GM21619 (cell line): Measurements from ENCODE around the gene MALRD1.

Experiments used
- ATAC-seq: cut with Tn5 transposase; IDR thresholded peaks from one replicate; pipeline ENCODE4 v1.9.1; 2021; ENCODE audit not compliant: unreplicated experiment

MALRD1 gene

GRCh38 chr10:19563388-19564141 lies 515.0 kb downstream of the MALRD1 start:
- no peak for ATAC-seq

GRCh38 chr10:19570120-19570519 lies 521.5 kb downstream of the MALRD1 start:
- ATAC-seq = no peak

DNA sequence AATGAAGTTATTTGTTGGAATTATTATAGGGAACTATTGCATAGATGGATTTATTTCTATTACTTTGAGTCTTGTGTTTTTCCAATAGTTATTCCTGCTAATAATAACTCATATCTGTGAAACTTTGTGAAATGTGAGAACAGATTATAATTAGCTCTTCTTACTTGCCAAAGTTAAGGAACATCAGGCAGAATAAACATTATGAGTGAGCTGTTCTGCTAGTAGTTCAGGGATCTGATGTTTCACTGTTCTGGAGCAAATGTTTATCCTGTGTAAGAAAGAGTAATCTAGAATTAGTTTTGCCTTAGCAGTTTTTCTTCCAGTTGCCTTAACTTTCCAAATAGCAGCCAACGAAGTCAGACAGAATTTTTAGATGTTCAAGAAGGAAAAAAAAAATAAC lies 522.4 kb downstream of the MALRD1 start:
- no peak for ATAC-seq

- no peak for ATAC-seq
Measured at GRCh38 chr10:19572056-19572455, 523.5 kb downstream of the MALRD1 start.

DNA sequence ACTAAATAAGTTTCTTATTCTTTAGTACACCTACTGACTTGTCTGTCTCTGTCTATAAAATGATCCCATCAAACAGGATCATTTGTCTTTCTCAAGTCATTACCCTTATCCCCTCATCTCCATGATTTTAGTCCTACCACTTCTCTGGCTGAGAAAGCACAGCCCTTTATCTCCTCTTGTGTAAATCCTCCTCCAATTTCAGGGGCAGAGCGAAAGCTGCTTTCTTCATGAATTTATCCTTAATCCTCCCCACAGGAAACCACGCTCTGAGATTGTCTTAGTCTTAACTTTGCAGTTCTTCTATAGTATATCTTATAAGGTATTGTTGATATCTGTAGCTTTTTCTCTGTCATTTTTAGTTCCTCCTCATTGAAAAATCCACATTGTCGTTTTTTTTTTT lies 528.0 kb downstream of the MALRD1 start:
- no peak for ATAC-seq

DNA sequence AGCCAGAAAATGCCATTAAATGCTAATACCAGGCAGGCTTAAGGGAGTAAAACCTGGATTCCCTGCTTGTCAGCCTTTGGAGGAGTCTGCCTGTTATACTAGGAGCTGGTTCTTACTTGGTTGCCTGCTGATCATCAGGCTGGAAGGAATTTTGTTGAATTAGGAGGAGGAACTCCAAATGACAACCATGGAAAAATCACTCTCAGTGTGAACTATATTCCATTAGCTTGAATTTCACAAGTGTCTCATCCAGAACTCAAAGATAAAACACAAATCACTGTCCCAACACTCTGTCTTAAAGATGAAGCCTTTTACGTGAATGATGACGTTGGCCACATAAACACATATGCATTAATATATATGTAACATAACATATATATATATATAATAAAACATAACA lies 528.8 kb downstream of the MALRD1 start:
- ATAC-seq = no peak

DNA sequence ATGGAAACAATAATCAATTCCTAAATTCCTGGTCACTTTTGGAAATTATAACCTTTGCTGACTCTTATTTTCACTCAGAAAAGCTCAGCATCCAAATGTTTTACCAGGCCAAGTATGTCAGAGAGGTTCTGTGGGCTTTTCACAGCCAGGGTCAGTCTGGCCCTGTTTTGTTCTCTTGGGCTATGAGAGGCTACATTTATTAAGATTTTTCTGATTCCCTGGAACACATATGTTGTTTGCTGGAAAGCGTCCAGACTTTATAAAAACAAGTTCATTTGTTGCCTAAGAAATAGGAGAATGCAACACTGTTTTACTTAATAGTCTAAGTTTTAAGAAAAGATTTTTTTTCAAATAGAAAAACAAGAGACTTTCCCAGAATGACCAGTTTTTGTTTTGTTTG lies 529.2 kb downstream of the MALRD1 start:
- no peak for ATAC-seq

GRCh38 chr10:19578571-19578970 lies 530.0 kb downstream of the MALRD1 start:
- ATAC-seq = no peak

GRCh38 chr10:19579761-19580545 lies 531.4 kb downstream of the MALRD1 start:
- no peak for ATAC-seq

GRCh38 chr10:19580691-19581090 lies 532.1 kb downstream of the MALRD1 start:
- no peak for ATAC-seq

DNA sequence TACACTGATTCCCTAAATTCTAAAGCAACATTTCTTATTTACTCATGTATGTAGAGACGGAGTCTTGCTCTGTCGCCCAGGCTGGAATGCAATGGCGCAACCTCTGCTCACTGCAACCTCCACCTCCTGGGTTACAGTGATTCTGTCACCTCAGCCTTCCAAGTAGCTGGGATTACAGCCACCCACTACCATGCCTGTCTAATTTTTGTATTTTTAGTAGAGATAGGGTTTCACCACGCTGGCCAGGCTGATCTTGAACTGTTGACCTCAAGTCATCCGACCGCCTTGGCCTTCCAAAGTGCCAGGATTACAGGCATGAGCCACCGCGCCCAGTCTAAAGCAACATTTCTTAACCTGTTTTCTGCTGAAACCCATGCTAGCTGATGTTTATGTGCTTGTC lies 540.0 kb downstream of the MALRD1 start:
- no peak for ATAC-seq

DNA sequence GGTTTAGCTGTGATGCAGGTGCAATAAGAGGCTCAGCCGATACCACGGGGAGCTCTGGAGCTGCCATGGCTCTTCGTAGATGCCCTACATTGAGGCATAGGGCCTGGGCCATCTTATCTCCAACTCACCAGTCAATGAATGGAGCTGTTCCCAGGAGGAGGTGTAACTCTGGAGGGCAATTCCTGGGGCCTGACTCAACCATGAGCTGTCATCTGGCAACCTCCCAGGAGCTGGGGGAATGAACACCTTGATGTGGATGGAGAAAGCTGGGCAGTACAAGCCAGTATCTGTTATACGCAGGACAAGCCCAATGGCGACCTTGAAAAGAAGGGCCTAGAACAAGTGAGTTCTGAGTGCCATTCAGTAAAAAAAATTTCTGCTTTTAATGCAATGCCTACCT lies 543.7 kb downstream of the MALRD1 start:
- ATAC-seq = no peak

DNA sequence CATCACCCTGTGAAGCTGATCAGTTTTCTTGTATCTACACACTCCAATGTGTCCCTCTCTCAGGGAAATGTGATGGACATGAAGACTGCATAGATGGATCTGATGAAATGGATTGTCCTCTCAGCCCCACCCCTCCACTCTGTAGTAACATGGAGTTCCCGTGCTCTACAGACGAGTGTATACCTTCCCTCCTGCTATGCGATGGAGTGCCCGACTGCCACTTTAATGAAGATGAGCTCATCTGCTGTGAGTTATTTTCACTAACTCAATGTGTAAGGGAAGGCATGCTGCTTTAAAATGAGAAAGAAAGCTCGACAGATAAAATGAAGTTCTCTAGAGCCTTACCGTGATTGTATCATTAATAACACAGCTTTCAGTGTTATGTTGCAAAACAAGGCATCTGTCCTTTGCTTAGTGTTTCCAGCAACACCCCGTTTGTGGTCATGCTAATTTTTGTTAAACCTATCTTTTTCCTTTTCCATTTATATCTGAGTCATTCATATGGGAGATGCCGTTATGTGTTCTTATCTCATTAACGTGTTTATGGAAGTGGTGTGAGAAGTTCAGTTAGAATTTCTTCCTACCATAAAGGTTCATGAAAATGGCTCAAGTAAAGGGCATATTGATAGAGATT lies 546.7 kb downstream of the MALRD1 start:
- ATAC-seq = no peak

DNA sequence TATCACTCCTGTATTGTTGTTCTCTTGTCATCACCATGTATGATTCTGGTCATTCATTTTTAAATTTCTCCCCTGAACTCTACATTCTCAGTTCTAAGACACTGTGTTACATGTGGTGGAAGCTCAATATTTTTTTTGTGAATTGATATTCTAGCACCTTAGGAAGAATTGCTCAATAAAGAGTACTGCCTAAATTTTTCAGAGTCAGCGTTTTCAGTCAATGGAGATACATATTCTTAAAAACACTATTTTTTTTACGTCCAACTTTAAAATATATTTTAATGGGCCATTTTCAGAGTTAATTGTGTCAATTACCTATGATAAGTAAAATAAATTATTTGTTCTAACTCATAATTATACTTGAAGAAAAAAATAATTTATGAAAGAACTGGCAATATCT lies 557.2 kb downstream of the MALRD1 start:
- ATAC-seq = no peak

- ATAC-seq = no peak
Measured at GRCh38 chr10:19606968-19607367, 558.4 kb downstream of the MALRD1 start.

- ATAC-seq = no peak
Measured at GRCh38 chr10:19611775-19612174, 563.2 kb downstream of the MALRD1 start.

GRCh38 chr10:19616966-19617365 lies 568.4 kb downstream of the MALRD1 start:
- no peak for ATAC-seq

GRCh38 chr10:19620811-19621210 lies 572.2 kb downstream of the MALRD1 start:
- ATAC-seq = no peak

- no peak for ATAC-seq
Measured at GRCh38 chr10:19623321-19623720, 574.7 kb downstream of the MALRD1 start.

DNA sequence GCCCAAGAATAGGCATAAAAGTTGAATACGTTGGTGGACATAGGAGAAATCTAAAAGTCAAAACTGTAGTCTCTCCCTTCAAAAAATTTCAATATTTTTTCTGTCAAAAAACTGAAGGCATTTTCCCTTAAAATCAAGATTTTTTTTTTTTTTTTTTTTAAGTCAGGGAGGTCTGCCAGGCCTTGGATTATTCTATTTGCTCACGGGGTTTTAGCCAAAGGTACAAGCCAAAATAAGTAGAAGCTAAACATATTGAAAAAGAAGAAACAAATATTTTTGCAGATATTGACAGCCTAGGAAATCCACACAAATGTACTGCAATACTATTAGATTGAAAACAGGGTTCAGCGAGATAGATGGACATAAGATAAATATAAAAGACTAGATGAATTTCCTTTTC lies 577.6 kb downstream of the MALRD1 start:
- ATAC-seq = no peak

GRCh38 chr10:19628767-19629560 lies 580.4 kb downstream of the MALRD1 start:
- ATAC-seq = no peak
